ENCODE data around the gene AFAP1.
A peak's percentile ranks its signal among the peaks of the same experiment; 100 is the strongest.

AFAP1 gene

DNA sequence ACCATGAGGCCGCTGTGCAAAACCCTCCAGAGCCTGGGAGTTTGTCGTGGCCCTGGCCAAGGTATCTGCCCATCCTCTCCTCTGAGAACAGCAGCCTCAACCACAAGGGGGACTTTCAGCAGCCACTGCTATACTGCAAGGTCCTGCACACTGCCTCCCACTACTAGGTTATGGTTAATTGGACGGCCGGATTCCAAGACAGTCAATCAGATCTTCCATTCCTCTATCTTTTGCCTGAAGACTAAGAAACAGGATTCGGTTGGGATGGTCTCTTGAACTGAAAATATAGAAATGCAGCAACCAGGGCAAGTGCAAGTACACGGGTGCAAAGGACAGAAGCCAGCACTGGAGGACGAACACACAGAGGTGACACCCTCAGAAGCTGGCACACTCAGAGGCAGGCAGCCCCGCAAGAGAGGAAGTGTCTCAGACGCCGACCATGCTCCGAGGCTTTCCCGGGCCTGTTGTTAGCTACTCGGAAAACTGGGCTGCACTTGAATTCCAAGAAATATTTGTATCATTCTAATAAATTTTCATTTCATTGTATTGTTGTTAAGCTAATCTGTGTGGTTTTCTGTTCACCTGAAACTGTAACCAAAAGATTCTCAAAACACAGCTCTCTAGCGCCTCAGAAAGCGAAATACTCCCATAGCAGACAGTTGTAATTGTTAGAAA is 63.3 kb downstream of the AFAP1 start:
- TF ChIP-seq, protein P1, sequence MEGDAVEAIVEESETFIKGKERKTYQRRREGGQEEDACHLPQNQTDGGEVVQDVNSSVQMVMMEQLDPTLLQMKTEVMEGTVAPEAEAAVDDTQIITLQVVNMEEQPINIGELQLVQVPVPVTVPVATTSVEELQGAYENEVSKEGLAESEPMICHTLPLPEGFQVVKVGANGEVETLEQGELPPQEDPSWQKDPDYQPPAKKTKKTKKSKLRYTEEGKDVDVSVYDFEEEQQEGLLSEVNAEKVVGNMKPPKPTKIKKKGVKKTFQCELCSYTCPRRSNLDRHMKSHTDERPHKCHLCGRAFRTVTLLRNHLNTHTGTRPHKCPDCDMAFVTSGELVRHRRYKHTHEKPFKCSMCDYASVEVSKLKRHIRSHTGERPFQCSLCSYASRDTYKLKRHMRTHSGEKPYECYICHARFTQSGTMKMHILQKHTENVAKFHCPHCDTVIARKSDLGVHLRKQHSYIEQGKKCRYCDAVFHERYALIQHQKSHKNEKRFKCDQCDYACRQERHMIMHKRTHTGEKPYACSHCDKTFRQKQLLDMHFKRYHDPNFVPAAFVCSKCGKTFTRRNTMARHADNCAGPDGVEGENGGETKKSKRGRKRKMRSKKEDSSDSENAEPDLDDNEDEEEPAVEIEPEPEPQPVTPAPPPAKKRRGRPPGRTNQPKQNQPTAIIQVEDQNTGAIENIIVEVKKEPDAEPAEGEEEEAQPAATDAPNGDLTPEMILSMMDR (IDR thresholded peaks at IDR 0.05; ENCODE audit: low read depth, low read length): peak; percentile 48
- no peak overlapping the region for H3K4me3 ChIP-seq (replicated peaks in 1 of 2; ENCODE audit: low read depth in 2 of 2, low read length in 2 of 2)
- DNase-seq (ENCODE audit: low read depth in 2 of 2): peak; percentile 59 to 76

DNA sequence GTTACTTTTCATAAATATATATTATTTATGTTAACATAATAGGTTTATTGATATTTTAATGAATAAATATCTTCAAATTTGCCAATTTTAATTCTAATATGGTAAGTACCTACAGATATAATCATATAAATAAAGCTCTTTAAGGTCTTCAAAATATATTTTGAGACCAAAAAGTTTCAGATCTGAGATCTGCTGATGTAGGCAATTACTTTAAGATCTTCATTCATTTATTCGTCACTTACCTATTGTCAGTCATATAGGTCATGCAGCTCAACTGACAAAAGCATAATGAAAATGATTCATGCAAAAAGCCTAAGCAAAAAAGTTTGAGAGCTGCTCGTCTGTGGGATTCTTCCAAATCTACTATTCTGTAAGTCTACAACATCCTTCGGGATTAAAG is 64.8 kb downstream of the AFAP1 start:
- H3K4me3 ChIP-seq (replicated peaks in 1 of 2; ENCODE audit: low read depth in 2 of 2, low read length in 2 of 2): no peak overlapping the region
- TF ChIP-seq, protein P1 (IDR thresholded peaks at IDR 0.05; ENCODE audit: low read depth, low read length): no peak
- no peak for DNase-seq (ENCODE audit: low read depth in 2 of 2)

DNA sequence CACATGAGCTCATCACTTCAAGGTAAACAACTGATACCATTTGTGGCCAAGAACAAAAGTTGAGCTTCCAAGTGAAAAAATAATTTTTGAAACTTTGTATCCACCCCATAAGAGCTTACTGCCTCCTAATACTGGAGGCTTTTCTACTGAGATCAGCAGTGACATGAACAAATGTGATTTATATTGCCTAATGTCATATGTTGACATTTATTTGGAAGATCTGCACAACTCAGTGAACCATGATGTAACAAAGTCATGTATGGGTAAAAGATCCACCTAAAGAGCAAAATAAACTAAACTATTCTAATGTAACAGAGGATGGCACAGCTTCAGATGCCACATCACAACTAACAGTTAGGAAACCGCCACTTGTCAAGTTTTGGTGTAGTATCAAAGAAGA is 65.8 kb downstream of the AFAP1 start:
- no peak overlapping the region for H3K4me3 ChIP-seq (replicated peaks in 1 of 2; ENCODE audit: low read depth in 2 of 2, low read length in 2 of 2)
- TF ChIP-seq, protein P1 (IDR thresholded peaks at IDR 0.05; ENCODE audit: low read depth, low read length): no peak
- no peak for DNase-seq (ENCODE audit: low read depth in 2 of 2)

DNA sequence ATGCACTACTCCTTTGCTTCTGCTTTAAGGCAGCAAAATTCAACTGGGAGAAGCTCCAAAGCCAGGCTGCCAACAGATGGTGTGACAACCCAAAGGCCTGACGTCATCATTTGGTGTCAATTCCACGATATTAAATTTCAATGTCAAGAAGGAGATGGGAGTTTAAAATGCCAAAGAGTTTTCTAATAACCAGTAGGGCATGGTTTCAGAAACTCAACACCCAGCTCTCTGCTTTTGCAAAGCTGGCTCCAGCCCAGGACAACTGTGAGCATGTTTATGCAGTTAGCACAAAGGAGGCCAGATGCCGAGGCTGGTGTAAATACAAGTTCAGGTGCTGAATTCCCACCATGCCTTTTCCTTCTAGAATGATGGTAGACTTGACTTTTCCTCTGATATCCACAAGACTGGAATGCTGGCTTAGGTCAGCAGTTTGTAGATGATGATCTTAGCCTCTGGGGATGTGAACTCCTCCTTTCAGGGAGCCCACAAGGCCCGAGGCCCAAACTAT is 67.3 kb downstream of the AFAP1 start:
- peak; percentile 84 to 91 for DNase-seq (ENCODE audit: low read depth in 2 of 2)
- H3K4me3 ChIP-seq (replicated peaks in 1 of 2; ENCODE audit: low read depth in 2 of 2, low read length in 2 of 2): no peak overlapping the region
- TF ChIP-seq, protein P1 (IDR thresholded peaks at IDR 0.05; ENCODE audit: low read depth, low read length): no peak

DNA sequence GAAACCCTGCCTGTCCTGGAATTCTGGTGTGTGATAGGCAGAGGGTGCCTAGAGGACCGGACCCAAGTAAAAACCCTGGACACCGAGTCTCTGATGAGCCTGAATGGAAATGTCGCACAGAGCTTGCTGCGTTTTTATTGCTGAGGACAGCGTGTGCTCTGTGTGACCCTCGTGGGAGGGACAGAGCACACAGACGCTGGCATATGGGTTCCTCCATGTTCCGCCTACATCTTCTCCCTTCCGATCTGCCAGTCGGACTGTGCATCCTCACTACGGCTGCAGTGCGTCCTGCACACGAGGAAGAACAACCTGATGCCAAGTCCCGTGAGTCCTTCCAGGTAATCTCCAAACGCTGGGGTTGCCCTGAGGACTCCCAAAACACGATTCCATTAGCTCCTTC is 68.3 kb downstream of the AFAP1 start:
- H3K4me3 ChIP-seq (replicated peaks in 1 of 2; ENCODE audit: low read depth in 2 of 2, low read length in 2 of 2): peak overlapping the region in 1 of 2 donors; percentile 16
- no peak for DNase-seq (ENCODE audit: low read depth in 2 of 2)
- TF ChIP-seq, protein P1 (IDR thresholded peaks at IDR 0.05; ENCODE audit: low read depth, low read length): no peak

DNA sequence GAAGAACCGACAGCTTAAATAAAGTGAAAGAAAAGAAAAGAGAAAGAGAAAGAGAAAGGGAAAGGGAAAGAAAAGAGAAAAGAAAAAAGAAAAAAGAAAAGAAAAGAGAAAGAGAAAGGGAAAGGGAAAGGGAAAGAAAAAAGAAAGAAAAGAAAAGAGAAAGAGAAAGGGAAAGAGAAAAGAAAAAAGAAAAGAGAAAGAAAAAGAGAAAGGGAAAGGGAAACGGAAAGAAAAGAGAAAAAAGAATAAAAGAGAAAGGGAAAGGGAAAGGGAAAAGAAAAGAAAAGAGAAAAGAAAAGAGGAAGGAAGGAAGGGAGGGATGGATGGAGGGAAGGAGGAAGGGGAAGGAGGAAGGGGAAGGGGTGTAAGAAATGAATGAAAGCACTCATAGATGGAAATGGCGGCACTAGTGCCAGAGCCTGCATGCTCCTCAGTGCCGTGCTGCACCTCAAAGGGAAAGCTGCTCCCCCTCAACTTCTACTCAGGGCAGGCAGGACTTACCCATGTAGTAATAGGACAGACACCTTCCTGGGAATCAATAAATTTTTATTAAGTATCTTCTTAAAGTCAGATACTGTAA is 70.7 kb downstream of the AFAP1 start:
- DNase-seq (ENCODE audit: low read depth in 2 of 2): no peak
- no peak overlapping the region for H3K4me3 ChIP-seq (replicated peaks in 1 of 2; ENCODE audit: low read depth in 2 of 2, low read length in 2 of 2)
- TF ChIP-seq, protein P1 (IDR thresholded peaks at IDR 0.05; ENCODE audit: low read depth, low read length): no peak
